Neural cell (in vitro differentiated cells): ENCODE results near the gene ITGAD. TPM values are rescaled to one million over a fixed set of nuclear protein-coding genes. Genes with fewer than 3 reads are reported as not detected.

ENCODE experiments used
- H2AFZ ChIP-seq: fragments of 200-600, 300-800 bp; sonication (generic), shearing (Covaris generic); 2 replicates; pipeline ENCODE4 v1.6.0; 2014; ENCODE audit warnings: low read depth, mild to moderate bottlenecking, antibody characterized with exemption, low read length, moderate library complexity
- H3F3A ChIP-seq: fragments of 200-600 bp; shearing (Covaris generic); 2 replicates; pipeline ENCODE4 v1.6.1; 2016; ENCODE audit warnings: mild to moderate bottlenecking, moderate library complexity, mixed read lengths, antibody characterized with exemption, low read length; ENCODE audit not compliant: insufficient read depth, poor library complexity, severe bottlenecking
- H3K27ac ChIP-seq: fragments of 200-600, 300-800 bp; sonication (generic), shearing (Covaris generic); 2 replicates; pipeline ENCODE4 v1.5.1; 2014; ENCODE audit warnings: mild to moderate bottlenecking, low read length, moderate library complexity
- H3K27me3 ChIP-seq: fragments of 300-800, 200-600 bp; sonication (generic), shearing (Covaris generic); 2 replicates; pipeline ENCODE4 v1.6.0; 2014; ENCODE audit warnings: mild to moderate bottlenecking, low read depth, low read length, moderate library complexity; ENCODE audit not compliant: insufficient read depth
- H3K36me3 ChIP-seq: fragments of 300-800, 200-600 bp; sonication (generic), shearing (Covaris generic); 2 replicates; pipeline ENCODE4 v1.5.1; 2014; ENCODE audit warnings: mild to moderate bottlenecking, antibody characterized with exemption, low read length, moderate library complexity; ENCODE audit not compliant: insufficient read depth
- H3K4me2 ChIP-seq: fragments of 300-800, 200-600 bp; sonication (generic), shearing (Covaris generic); 2 replicates; pipeline ENCODE4 v1.6.0; 2014; ENCODE audit warnings: mild to moderate bottlenecking, low read length
- H3K4me3 ChIP-seq: fragments of 300-800, 200-600 bp; sonication (generic), shearing (Covaris generic); 2 replicates; pipeline ENCODE4 v1.5.1; 2014; ENCODE audit warnings: mild to moderate bottlenecking, low read length, moderate library complexity
- H3K79me2 ChIP-seq: fragments of 200-600 bp; shearing (Covaris generic); replicated peaks from 2 replicates; pipeline ENCODE4 v1.6.0; 2014; ENCODE audit warnings: mild to moderate bottlenecking, low read length, moderate library complexity; ENCODE audit not compliant: insufficient read depth
- H3K9ac ChIP-seq: fragments of 300-800, 200-600 bp; sonication (generic), shearing (Covaris generic); 2 replicates; pipeline ENCODE4 v1.6.1; 2016; ENCODE audit warnings: mild to moderate bottlenecking, low read length, mixed read lengths
- H3K9me2 ChIP-seq: fragments of 200-600 bp; shearing (Covaris generic); 2 replicates; pipeline ENCODE4 v1.6.1; 2016; ENCODE audit warnings: mild to moderate bottlenecking, low read length, mixed read lengths; ENCODE audit not compliant: insufficient read depth
- H3K9me3 ChIP-seq: fragments of 200-600, 300-800 bp; sonication (generic), shearing (Covaris generic); 2 replicates; pipeline ENCODE4 v1.6.1; 2016; ENCODE audit warnings: mild to moderate bottlenecking, mixed run types, low read length, moderate library complexity, mixed read lengths
- H4K20me1 ChIP-seq: fragments of 200-600 bp; shearing (Covaris generic); 2 replicates; pipeline ENCODE4 v1.6.1; 2016; ENCODE audit warnings: mild to moderate bottlenecking, mixed run types; ENCODE audit not compliant: insufficient read depth
- CTCF ChIP-seq: fragments of 450-650 bp; IDR thresholded peaks from 2 replicates; pipeline ENCODE4 v1.5.1; 2014; ENCODE audit warnings: antibody characterized with exemption, mild to moderate bottlenecking, moderate library complexity; ENCODE audit not compliant: poor library complexity, severe bottlenecking
- EP300 ChIP-seq: fragments of 450-650 bp; conservative IDR thresholded peaks from 2 replicates; pipeline ENCODE4 v1.6.1; 2014; ENCODE audit warnings: antibody characterized with exemption, mild to moderate bottlenecking, moderate library complexity; ENCODE audit not compliant: poor library complexity, severe bottlenecking
- EZH2 ChIP-seq: fragments of 200-600, 300-800 bp; shearing (Covaris generic), sonication (generic); IDR thresholded peaks from 2 replicates; pipeline ENCODE4 v1.6.1; 2014; ENCODE audit warnings: antibody characterized with exemption, low read length, borderline replicate concordance, mild to moderate bottlenecking; ENCODE audit not compliant: insufficient read depth, poor library complexity, severe bottlenecking
- MXI1 ChIP-seq: fragments of 450-650 bp; conservative IDR thresholded peaks from 2 replicates; pipeline ENCODE4 v1.6.1; 2014; ENCODE audit warnings: antibody characterized with exemption, mild to moderate bottlenecking; ENCODE audit not compliant: poor library complexity, severe bottlenecking
- POLR2AphosphoS5 ChIP-seq: IDR thresholded peaks from 2 replicates; pipeline ENCODE4 v1.6.1; 2012
- RAD21 ChIP-seq: fragments of 450-650 bp; conservative IDR thresholded peaks from 2 replicates; pipeline ENCODE4 v1.6.1; 2014; ENCODE audit warnings: antibody characterized with exemption, mild to moderate bottlenecking, moderate library complexity
- REST ChIP-seq: IDR thresholded peaks from 2 replicates; pipeline ENCODE4 v1.6.1; 2012; ENCODE audit warnings: borderline replicate concordance
- SMC3 ChIP-seq: fragments of 450-650 bp; conservative IDR thresholded peaks from 2 replicates; pipeline ENCODE4 v1.6.1; 2014; ENCODE audit warnings: antibody characterized with exemption, mild to moderate bottlenecking, moderate library complexity; ENCODE audit not compliant: poor library complexity
- TAF1 ChIP-seq: IDR thresholded peaks from 2 replicates; pipeline ENCODE4 v1.6.1; 2012; ENCODE audit warnings: low read depth
- polyA plus RNA-seq: library from polyadenylated mRNA; depleted of rRNA; stranded (reverse); fragments of >200 nt; gene quantifications from 2 replicates; pipeline ENCODE4 v1.2.3, GENCODE V29; 2014

The ITGAD gene
- polyA plus RNA-seq, 1 donor from 2014 or later, result not detected

- Histone ChIP-seq H3K27ac (no peak overlapping the region), H3K9ac (no peak overlapping the region)
- no peak for TF ChIP-seq POLR2AphosphoS5
- TF ChIP-seq MXI1, result no peak
- TF ChIP-seq EP300, result no peak
- no peak for TF ChIP-seq CTCF
- no peak for TF ChIP-seq REST
- TF ChIP-seq RAD21, result no peak
- no peak for TF ChIP-seq EZH2
- TF ChIP-seq TAF1, result no peak
- TF ChIP-seq SMC3, result no peak
These were observed 8.3 kb downstream of the ITGAD start for GRCh38 chr16:31401436-31401835.

GRCh38 chr16:31402687-31403086, 9.6 kb downstream of the ITGAD start:
- no peaks in the 10 kb centered on the region for H4K20me1 ChIP-seq
- H3K4me2 ChIP-seq, result no peak overlapping the region
- no peaks in the 10 kb centered on the region for H3K9me3 ChIP-seq
- H2AFZ ChIP-seq, result no peak overlapping the region
- H3K27me3 ChIP-seq, result no peaks in the 10 kb centered on the region
- H3F3A ChIP-seq, result no peaks in the 10 kb centered on the region
- H3K9ac ChIP-seq, result no peak overlapping the region
- H3K4me3 ChIP-seq, result no peak overlapping the region
- no peak for TF ChIP-seq RAD21
- TF ChIP-seq POLR2AphosphoS5, result no peak
- TF ChIP-seq EP300, result no peak
- no peak for TF ChIP-seq MXI1
- TF ChIP-seq TAF1, result no peak
- no peak for TF ChIP-seq CTCF
- no peak for TF ChIP-seq SMC3
- no peak for TF ChIP-seq REST
- no peak for TF ChIP-seq EZH2
- no peak overlapping the region for H3K27ac ChIP-seq
- H3K36me3 ChIP-seq, result no peaks in the 10 kb centered on the region
- H3K79me2 ChIP-seq, result no peaks in the 10 kb centered on the region
- H3K9me2 ChIP-seq, result no peaks in the 10 kb centered on the region

More at GRCh38 chr16:31401436-31401835, 8.3 kb downstream of the ITGAD start:
- no peak overlapping the region for H3K4me3 ChIP-seq
- no peak overlapping the region for H2AFZ ChIP-seq
- no peaks in the 10 kb centered on the region for H3K27me3 ChIP-seq
- H4K20me1 ChIP-seq, result no peaks in the 10 kb centered on the region
- no peaks in the 10 kb centered on the region for H3F3A ChIP-seq
- no peaks in the 10 kb centered on the region for H3K9me3 ChIP-seq
- no peaks in the 10 kb centered on the region for H3K9me2 ChIP-seq
- no peak overlapping the region for H3K4me2 ChIP-seq
- H3K36me3 ChIP-seq, result no peaks in the 10 kb centered on the region
- no peaks in the 10 kb centered on the region for H3K79me2 ChIP-seq
